Activated CD8-positive, alpha-beta T cell treated with anti-CD3 and anti-CD28 coated beads, Interleukin-2, amount 10 ng/mL, durations not matched to agents 7 days and 5 days (primary cell): ENCODE results near the gene FBXW4. TPM values are rescaled to one million over a fixed set of nuclear protein-coding genes. Genes with fewer than 3 reads are reported as not detected.
"Not testable (repeated sequence)": the region's sequence is repeated elsewhere in the genome, so short reads cannot be mapped to it uniquely, and the experiment has no call there.

ENCODE experiments used
- ATAC-seq: fragments of 150-1000 bp; cut with Tn5 transposase; one replicate; pipeline ENCODE4 v1.10.0; 2021; ENCODE audit warnings: moderate library complexity
- CTCF ChIA-PET: fragments of 350-600 bp; sonication (Branson Sonifier 250); formaldehyde crosslinking; loops from one replicate; lab custom pipeline; 2021; ENCODE audit warnings: antibody characterized with exemption; lab: Charles Lee
- POLR2A ChIA-PET: fragments of 350-600 bp; sonication (Branson Sonifier 250); formaldehyde crosslinking; loops from one replicate; lab custom pipeline; 2021; ENCODE audit warnings: antibody characterized with exemption; lab: Charles Lee
- DNase-seq: peaks from one replicate; pipeline ENCODE4 v3.0.0-alpha.2; 2020
- H3K27ac Mint-ChIP-seq: one replicate; pipeline ENCODE4 v1.8.0; 2021; ENCODE audit warnings: mild to moderate bottlenecking, mixed read lengths
- H3K27me3 Mint-ChIP-seq: one replicate; pipeline ENCODE4 v1.8.0; 2021; ENCODE audit warnings: low read depth, mixed read lengths
- H3K36me3 Mint-ChIP-seq: one replicate; pipeline ENCODE4 v1.8.0; 2021; ENCODE audit warnings: low read depth, mixed read lengths
- H3K4me1 Mint-ChIP-seq: one replicate; pipeline ENCODE4 v1.8.0; 2021; ENCODE audit warnings: low read depth, mixed read lengths
- H3K4me3 Mint-ChIP-seq: one replicate; pipeline ENCODE4 v1.8.0; 2021; ENCODE audit warnings: mild to moderate bottlenecking, mixed read lengths
- H3K9me3 Mint-ChIP-seq: one replicate; pipeline ENCODE4 v1.8.0; 2022; ENCODE audit warnings: mixed read lengths; ENCODE audit not compliant: insufficient read depth
- total RNA-seq, 2 experiments: library from RNA; stranded (reverse); gene quantifications; one replicate each; pipeline ENCODE4 v1.2.3, GENCODE V29; 2021

FBXW4 gene
- total RNA-seq, 2 experiments from 2014 or later, result 36.7 to 39.3 TPM

DNA sequence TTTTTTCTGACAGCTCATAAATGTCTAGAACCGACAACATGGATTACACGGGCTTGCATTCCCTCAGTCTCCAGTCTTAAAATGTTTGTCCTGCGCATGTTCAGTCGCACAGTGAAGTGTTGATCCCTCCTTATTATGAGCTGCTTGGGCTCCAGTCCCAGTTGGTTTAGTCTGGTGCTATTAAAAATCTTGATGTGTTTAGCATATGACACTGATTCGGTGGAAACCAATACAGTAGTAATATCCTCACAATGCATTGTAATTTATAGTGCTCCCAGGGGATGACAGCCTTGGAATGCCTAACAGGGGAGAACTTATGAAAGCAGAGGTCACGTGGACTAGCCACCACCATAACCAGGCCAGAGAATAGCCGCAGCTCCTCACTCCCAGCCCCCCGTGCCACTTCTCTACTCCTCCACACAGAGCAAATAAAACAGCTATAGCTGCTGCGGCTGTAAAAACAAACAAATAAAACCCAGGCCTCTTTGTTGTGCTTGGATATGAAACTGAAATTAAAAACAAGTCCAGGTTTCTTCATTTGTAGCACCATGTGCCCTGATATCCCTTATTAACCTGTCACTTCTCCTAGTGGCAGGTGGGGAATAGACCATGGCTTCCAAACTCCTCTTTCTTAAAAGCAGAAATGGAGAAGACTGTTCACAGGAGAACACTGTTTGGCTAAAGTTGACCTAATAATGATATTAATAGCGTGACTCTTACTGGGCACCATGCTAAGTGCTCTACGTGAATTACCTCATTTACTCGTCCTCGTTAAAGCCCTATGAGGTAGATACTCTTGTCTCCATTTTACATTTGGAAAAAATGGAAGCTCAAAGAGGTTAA lies 99.2 kb downstream of the FBXW4 start:
- ATAC-seq (no peak), DNase-seq (no peak)
- ChIA-PET CTCF (interaction anchor here (1.6 to 15.4 kb wide), 2 partner anchors 8 to 186 kb away, joined by 5 to 242 read pairs; partner anchors contain the start of genes DPCD, NPM3 and POLL), POLR2A (no interaction called here)
- no peaks in the 10 kb centered on the region for H3K27me3 Mint-ChIP-seq
- no peak overlapping the region for H3K4me3 Mint-ChIP-seq
- H3K27ac Mint-ChIP-seq, result no peak overlapping the region
- H3K9me3 Mint-ChIP-seq, result no peaks in the 10 kb centered on the region
- H3K4me1 Mint-ChIP-seq, result no peaks in the 10 kb centered on the region
- no peaks in the 10 kb centered on the region for H3K36me3 Mint-ChIP-seq

DNA sequence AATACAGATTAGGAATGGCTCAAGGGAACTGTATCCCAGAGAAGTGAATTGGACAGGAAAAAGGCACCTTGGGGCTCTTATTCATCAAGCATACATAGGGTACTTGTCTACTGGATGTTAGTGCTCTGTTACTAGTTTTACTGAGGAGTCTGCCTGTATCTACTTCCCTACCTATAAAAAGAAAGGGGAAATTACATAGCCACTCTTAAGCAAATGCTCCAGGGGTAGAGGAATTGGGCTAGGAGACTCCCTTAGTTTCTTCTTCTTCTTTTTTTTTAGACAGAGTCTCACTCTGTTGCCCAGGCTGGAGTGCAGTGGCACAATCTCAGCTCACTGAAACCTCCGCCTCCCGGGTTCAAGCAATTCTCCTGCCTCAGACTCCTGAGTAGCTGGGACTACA lies 101.6 kb downstream of the FBXW4 start:
- H3K36me3 Mint-ChIP-seq, H3K27me3 Mint-ChIP-seq, H3K27ac Mint-ChIP-seq, H3K4me1 Mint-ChIP-seq, H3K9me3 Mint-ChIP-seq, DNase-seq, ATAC-seq, H3K4me3 Mint-ChIP-seq: not testable (repeated sequence)
- CTCF ChIA-PET, result interaction anchor here (1.5 to 15.4 kb wide), 2 partner anchors 9 to 189 kb away, joined by 7 to 242 read pairs; partner anchors contain the start of gene NPM3
- POLR2A ChIA-PET, result interaction anchor here (0.9 kb wide), 1 partner anchor 108 kb away, joined by 3 read pairs; no protein-coding TSS in a partner anchor

DNA sequence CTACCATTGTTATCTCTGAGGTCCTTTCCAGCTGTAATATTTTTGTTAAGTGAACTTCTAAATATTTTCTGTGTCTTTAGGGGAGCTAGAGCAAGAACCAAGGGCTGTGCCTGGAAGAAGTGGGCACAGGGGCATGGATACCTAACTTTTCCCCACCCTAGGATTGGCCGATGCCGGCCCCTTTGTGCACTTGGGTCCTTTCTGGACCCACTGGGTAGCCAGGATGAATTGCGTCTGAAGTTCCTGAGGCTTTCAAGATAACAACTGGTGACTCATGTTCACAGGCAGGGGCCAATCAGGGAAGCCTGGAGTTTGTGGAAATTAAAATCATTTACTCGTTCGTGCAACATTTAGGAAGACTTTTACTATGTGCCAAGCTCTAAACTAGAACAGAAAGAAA lies 106.1 kb downstream of the FBXW4 start:
- POLR2A ChIA-PET, result no interaction called here
- H3K9me3 Mint-ChIP-seq, result no peaks in the 10 kb centered on the region

DNA sequence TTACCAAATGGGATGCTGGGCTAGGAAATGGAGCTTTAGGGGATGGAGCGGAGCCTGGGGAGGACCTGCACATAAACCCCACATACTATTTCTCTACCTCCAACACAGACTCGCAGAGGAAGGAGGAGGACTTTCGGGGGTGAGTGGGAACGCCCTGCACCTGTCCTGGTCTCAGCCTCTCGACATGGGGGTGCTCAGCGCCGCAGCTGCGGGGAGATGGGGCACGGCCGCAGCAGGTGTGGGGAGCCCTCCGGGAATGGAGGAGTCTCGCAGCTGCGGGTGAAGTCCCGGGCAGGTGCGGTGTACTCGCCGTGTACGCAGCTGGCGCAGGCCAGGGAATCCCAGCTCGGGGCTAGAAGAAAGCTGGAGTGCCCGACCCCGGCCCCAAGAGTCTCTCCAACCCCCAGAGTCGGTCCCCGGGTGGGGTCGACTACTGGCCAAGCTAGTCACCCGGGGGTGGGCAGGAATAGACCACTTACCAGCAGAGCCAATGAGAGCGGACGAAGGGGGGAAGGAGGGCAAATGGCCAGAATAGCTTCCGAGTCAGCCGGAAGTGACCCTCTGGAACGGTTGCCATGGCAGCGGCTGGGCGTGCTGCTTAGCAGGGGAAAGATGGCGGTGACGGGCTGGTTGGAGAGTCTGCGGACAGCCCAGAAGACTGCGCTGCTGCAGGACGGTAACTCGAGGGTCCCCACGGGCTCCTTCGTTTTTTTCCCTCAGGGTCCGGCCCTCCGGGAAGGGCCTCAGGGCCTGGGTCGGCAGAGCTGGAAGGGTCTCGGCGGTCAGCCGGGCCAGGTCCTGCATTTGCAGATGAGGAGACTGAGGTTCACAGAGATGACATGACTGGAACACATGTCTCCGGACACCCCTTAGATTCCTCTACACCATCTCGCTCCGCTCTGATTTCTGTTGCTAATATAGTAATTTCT lies 107.0 kb downstream of the FBXW4 start, which contains the start of the genes DPCD and POLL:
TSS of gene DPCD (plus strand) at position 597 of the 929 bp plus-strand sequence. CDS start at position 613, 16 bp downstream.
TSS of gene POLL (minus strand) at position 533 of the 929 bp plus-strand sequence. CDS start 897 bp downstream, outside the sequence.
- Mint-ChIP-seq H3K27me3 (no peaks in the 10 kb centered on the region), H3K36me3 (peaks cover 10% of the 10 kb centered on the region), H3K4me1 (peaks cover 24% of the 10 kb centered on the region), H3K9me3 (no peaks in the 10 kb centered on the region), H3K4me3 (peak within 1 kb of the TSS; percentile 91), H3K27ac (peak within 1 kb of the TSS; percentile 85)
- ATAC-seq (peak; percentile 94), DNase-seq (peak; percentile 95)
- POLR2A ChIA-PET, result interaction anchor here (1.0 to 1.1 kb wide), 2 partner anchors 13 to 105 kb away, joined by 4 read pairs; no protein-coding TSS in a partner anchor
- CTCF ChIA-PET, result interaction anchor here (0.8 to 4.7 kb wide), 8 partner anchors 9 to 569 kb away, joined by 3 to 29 read pairs (median 6); no protein-coding TSS in a partner anchor

More for the DNA sequence above, 106.1 kb downstream of the FBXW4 start:
- DNase-seq (no peak), ATAC-seq (no peak)
- H3K27me3 Mint-ChIP-seq, result no peaks in the 10 kb centered on the region
- peaks cover 7% of the 10 kb centered on the region for H3K36me3 Mint-ChIP-seq
- CTCF ChIA-PET, result interaction anchor here (1.2 to 4.7 kb wide), 5 partner anchors 14 to 570 kb away, joined by 3 to 29 read pairs (median 11); no protein-coding TSS in a partner anchor
- H3K27ac Mint-ChIP-seq, result no peak overlapping the region
- H3K4me1 Mint-ChIP-seq, result peaks cover 24% of the 10 kb centered on the region
- H3K4me3 Mint-ChIP-seq, result peak overlapping the region; percentile 91

- ChIA-PET CTCF (interaction anchor here (0.9 to 4.7 kb wide), 4 partner anchors 15 to 372 kb away, joined by 3 to 29 read pairs (median 5); no protein-coding TSS in a partner anchor), POLR2A (no interaction called here)
- H3K36me3 Mint-ChIP-seq, result peaks cover 12% of the 10 kb centered on the region
- DNase-seq (no peak), ATAC-seq (no peak)
- H3K27ac Mint-ChIP-seq, result no peak overlapping the region
- H3K4me1 Mint-ChIP-seq, result peaks cover 25% of the 10 kb centered on the region
- no peaks in the 10 kb centered on the region for H3K27me3 Mint-ChIP-seq
- H3K4me3 Mint-ChIP-seq, result no peak overlapping the region
- no peaks in the 10 kb centered on the region for H3K9me3 Mint-ChIP-seq
Observed at GRCh38 chr10:101585841-101586240, 109.1 kb downstream of the FBXW4 start.

GRCh38 chr10:101580486-101581399 lies 114.2 kb downstream of the FBXW4 start:
- H3K4me1 Mint-ChIP-seq, result peaks cover 3% of the 10 kb centered on the region
- ATAC-seq (no peak), DNase-seq (no peak)
- peaks cover 12% of the 10 kb centered on the region for H3K36me3 Mint-ChIP-seq
- no peaks in the 10 kb centered on the region for H3K9me3 Mint-ChIP-seq
- H3K27me3 Mint-ChIP-seq, result no peaks in the 10 kb centered on the region
- ChIA-PET CTCF (interaction anchor here (2.0 kb wide), 2 partner anchors 10 to 22 kb away, joined by 6 to 15 read pairs; no protein-coding TSS in a partner anchor), POLR2A (no interaction called here)
- no peak overlapping the region for H3K27ac Mint-ChIP-seq
- H3K4me3 Mint-ChIP-seq, result no peak overlapping the region

DNA sequence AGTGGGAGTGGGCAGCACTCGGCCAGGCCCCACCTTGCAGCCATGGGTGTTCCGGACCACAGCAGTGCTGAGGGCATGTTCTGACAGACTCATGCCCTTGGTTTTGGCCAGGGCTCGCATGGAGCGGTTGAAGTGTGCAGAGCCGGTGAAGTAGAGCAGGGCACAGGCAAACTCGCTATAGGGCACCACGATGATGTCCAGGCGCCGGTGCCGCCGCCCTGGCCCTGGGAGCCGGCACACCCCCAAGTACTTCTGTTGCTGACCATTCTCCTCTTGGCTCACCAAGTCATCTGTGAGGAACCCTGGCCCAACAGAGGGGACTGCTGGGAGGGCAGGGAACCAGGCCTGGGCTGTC lies 115.5 kb downstream of the FBXW4 start:
- ChIA-PET POLR2A (no interaction called here), CTCF (no interaction called here)
- H3K27me3 Mint-ChIP-seq, result no peaks in the 10 kb centered on the region
- no peak for DNase-seq
- H3K4me3 Mint-ChIP-seq, result no peak overlapping the region
- no peak for ATAC-seq
- H3K9me3 Mint-ChIP-seq, result no peaks in the 10 kb centered on the region
- peaks cover 3% of the 10 kb centered on the region for H3K4me1 Mint-ChIP-seq
- no peak overlapping the region for H3K27ac Mint-ChIP-seq
- peaks cover 8% of the 10 kb centered on the region for H3K36me3 Mint-ChIP-seq

DNA sequence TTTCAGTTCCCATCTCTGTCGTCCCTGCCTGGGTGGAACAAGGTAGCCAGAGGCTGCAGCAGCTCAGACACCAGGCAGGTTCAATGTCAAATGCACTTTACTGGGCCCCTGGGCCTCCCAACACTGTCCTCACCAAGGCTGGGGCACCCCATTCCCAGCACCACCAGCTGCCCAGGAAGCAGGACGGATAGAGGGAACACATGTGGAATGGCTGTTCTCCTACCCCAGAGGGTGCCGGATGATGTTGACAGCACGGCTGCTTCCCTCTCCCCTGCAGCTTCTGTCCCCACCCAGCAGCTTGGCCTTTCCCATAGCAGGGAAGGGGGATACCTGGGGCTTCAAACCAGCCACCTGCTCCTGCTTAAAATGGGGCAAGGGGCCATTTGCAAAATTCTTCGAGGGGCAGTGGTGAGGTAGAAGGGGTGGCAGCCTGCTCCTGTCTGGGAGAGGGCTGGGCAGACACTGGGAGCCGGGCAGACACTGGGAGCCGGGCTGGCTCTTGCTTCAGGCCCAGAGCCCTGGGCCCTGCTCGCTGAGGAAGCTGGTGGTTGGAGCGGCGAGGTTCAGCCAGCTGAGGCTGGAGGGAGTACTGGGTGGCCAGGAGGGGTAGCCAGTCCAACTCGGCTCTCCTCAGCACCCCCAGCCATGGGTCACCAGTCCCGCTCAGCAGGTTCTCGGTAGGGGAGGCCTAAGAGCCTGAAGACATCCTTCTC lies 116.0 kb downstream of the FBXW4 start:
- Mint-ChIP-seq H3K27me3 (no peaks in the 10 kb centered on the region), H3K4me3 (no peak overlapping the region), H3K4me1 (peaks cover 3% of the 10 kb centered on the region), H3K9me3 (no peaks in the 10 kb centered on the region), H3K36me3 (peaks cover 5% of the 10 kb centered on the region), H3K27ac (no peak overlapping the region)
- no peak for ATAC-seq
- DNase-seq, result no peak
- ChIA-PET CTCF (interaction anchor here (1.0 to 1.4 kb wide), 2 partner anchors 9 to 24 kb away, joined by 3 to 4 read pairs; no protein-coding TSS in a partner anchor), POLR2A (no interaction called here)

DNA sequence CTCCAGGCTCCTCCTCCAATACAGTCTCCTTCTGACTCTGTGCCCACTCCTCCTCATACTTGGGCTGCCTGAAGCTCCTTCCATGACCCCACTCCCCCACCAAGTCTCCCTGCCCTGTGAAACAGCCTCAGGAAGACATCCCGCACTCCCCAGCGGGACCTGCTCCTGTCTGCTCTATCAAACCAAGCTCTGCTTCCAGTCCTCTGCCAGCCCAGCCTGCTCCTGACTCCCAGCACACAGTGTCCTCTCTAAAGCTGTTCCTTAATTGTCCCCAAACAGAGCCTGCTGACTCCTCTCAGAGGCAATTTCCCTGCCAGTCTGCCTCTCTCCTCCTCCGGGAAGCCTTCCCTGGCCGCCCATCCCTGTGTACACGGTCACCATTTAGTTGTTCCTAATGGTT lies 116.8 kb downstream of the FBXW4 start:
- ATAC-seq (no peak), DNase-seq (no peak)
- Mint-ChIP-seq H3K27me3 (no peaks in the 10 kb centered on the region), H3K4me1 (peaks cover 3% of the 10 kb centered on the region), H3K9me3 (no peaks in the 10 kb centered on the region), H3K27ac (no peak overlapping the region), H3K36me3 (peaks cover 2% of the 10 kb centered on the region), H3K4me3 (no peak overlapping the region)
- CTCF ChIA-PET, result interaction anchor here (1.0 to 1.4 kb wide), 2 partner anchors 9 to 24 kb away, joined by 3 to 4 read pairs; no protein-coding TSS in a partner anchor
- POLR2A ChIA-PET, result no interaction called here
